HG02970 (cell line): ENCODE results near the gene TOMM6.
A peak's percentile ranks its signal among the peaks of the same experiment; 100 is the strongest.
"Not testable (repeated sequence)": the region's sequence is repeated elsewhere in the genome, so short reads cannot be mapped to it uniquely, and the experiment has no call there.

Experiments used
- ATAC-seq: cut with Tn5 transposase; IDR thresholded peaks from one replicate; pipeline ENCODE4 v1.9.1; 2021; ENCODE audit warnings: mild to moderate bottlenecking, moderate library complexity, moderate number of reproducible peaks; ENCODE audit not compliant: unreplicated experiment, low FRiP score

TOMM6 gene

GRCh38 chr6:41759905-41760579, 27.5 kb upstream of the TOMM6 start:
- no peak for ATAC-seq

- ATAC-seq, result no peak
These were observed 24.0 kb upstream of the TOMM6 start for GRCh38 chr6:41763470-41763869.

- not testable (repeated sequence) for ATAC-seq
These were observed 21.3 kb upstream of the TOMM6 start for GRCh38 chr6:41766043-41766664.

GRCh38 chr6:41767112-41767833, 20.2 kb upstream of the TOMM6 start:
- ATAC-seq, result no peak

GRCh38 chr6:41768545-41769308, 18.8 kb upstream of the TOMM6 start:
- no peak for ATAC-seq

GRCh38 chr6:41769376-41769775, 18.1 kb upstream of the TOMM6 start:
- no peak for ATAC-seq

- ATAC-seq, result no peak
These were observed 17.0 kb upstream of the TOMM6 start for GRCh38 chr6:41770381-41771057.

GRCh38 chr6:41771058-41771983, 16.2 kb upstream of the TOMM6 start:
- ATAC-seq, result no peak

- no peak for ATAC-seq
These were observed 12.7 kb upstream of the TOMM6 start for GRCh38 chr6:41774841-41775240.

GRCh38 chr6:41775293-41775882, 12.1 kb upstream of the TOMM6 start:
- no peak for ATAC-seq

GRCh38 chr6:41777551-41778285, 9.8 kb upstream of the TOMM6 start:
- ATAC-seq, result no peak

GRCh38 chr6:41778895-41779294, 8.6 kb upstream of the TOMM6 start:
- no peak for ATAC-seq

- no peak for ATAC-seq
These were observed 8.2 kb upstream of the TOMM6 start for GRCh38 chr6:41779336-41779735.

- ATAC-seq, result peak; percentile 95
These were observed 7.5 kb upstream of the TOMM6 start, which contains the start of gene FRS3 for GRCh38 chr6:41779788-41780550. Gene FRS3, minus strand, starts transcription at chr6:41779900. Its CDS starts 2,913 bp downstream, at chr6:41776987.

- no peak for ATAC-seq
These were observed 6.7 kb upstream of the TOMM6 start, which contains the start of gene PRICKLE4 for GRCh38 chr6:41780551-41781365. Gene PRICKLE4, plus strand, starts transcription at chr6:41780782. Its CDS starts 2,692 bp downstream, at chr6:41783474.

GRCh38 chr6:41781366-41781730, 6.1 kb upstream of the TOMM6 start:
- no peak for ATAC-seq
